Uterus (tissue), 4 donors: ENCODE measurements around the gene CASKIN2. TPM values are rescaled to one million over a fixed set of nuclear protein-coding genes. Genes with fewer than 3 reads are reported as not detected.
A peak's percentile ranks its signal among the peaks of the same experiment; 100 is the strongest.

Experiments
- DNase-seq, 2 donors: peaks; one replicate each; pipeline ENCODE4 v3.0.0-alpha.2; 2019 to 2020
- H3K27ac ChIP-seq, 2 donors: fragments of 200-600 bp; sonication (generic); 1 replicate in 1 of 2; 2 replicates in 1 of 2; pipeline ENCODE4 v1.5.1; 2016 to 2018
- H3K27me3 ChIP-seq, 2 donors: fragments of 200-600 bp; sonication (generic); one replicate each; pipeline ENCODE4 v1.5.1; 2018 to 2019; ENCODE audit warnings: control low read depth in 1 of 2
- H3K36me3 ChIP-seq, 2 donors: fragments of 200-600 bp; sonication (generic); one replicate each; pipeline ENCODE4 v1.5.1; 2019; ENCODE audit warnings: control low read depth in 1 of 2
- H3K4me1 ChIP-seq, 2 donors: fragments of 200-600 bp; sonication (generic); one replicate each; pipeline ENCODE4 v1.5.1; 2018 to 2019; ENCODE audit warnings: control low read depth in 1 of 2
- H3K4me3 ChIP-seq, 2 donors: fragments of 200-600 bp; sonication (generic); 1 replicate in 1 of 2; 2 replicates in 1 of 2; pipeline ENCODE4 v1.5.1; 2018 to 2019; ENCODE audit warnings: mild to moderate bottlenecking in 1 of 2
- H3K9me3 ChIP-seq, 2 donors: fragments of 200-600 bp; sonication (generic); one replicate each; pipeline ENCODE4 v1.5.1; 2019; ENCODE audit warnings: control low read depth in 1 of 2
- CTCF ChIP-seq, 4 experiments: fragments of 200-600 bp in 2 of 4; fragments of 450-650 bp in 2 of 4; sonication (generic) in 2 of 4; IDR thresholded peaks; one replicate each; pipeline ENCODE4 v1.5.1; 2016 to 2019; ENCODE audit warnings: antibody characterized with exemption in 4 of 4, mild to moderate bottlenecking in 2 of 4, moderate library complexity in 1 of 4
- POLR2A ChIP-seq, 2 donors: fragments of 450-650 bp; IDR thresholded peaks; one replicate each; pipeline ENCODE4 v1.6.1; 2016; ENCODE audit warnings: antibody characterized with exemption in 2 of 2, mild to moderate bottlenecking in 1 of 2, moderate library complexity in 1 of 2
- intact Hi-C: fragments of 100-400 bp; cut with DNase I; formaldehyde crosslinking; loops from one replicate; pipeline ENCODE4 v1.15.1; 2023; ENCODE audit warnings: low total_unique reads
- total RNA-seq, 4 donors: library from RNA; depleted of rRNA in 3 of 4; stranded (reverse); fragments of >200 nt in 3 of 4; gene quantifications; one replicate each; pipeline versions ENCODE4 v1.1.0 to v1.2.4, GENCODE V29; 2014 to 2023
- donor health status: DM: yes; HTN: yes; CAD: no.

The CASKIN2 gene
- total RNA-seq, 4 donors from 2014 or later: 7.4 to 122 (median 15.5) TPM

- Histone ChIP-seq H3K27me3 (no peaks in the 10 kb centered on the region), H3K4me3 (no peak overlapping the region), H3K9me3 (no peaks in the 10 kb centered on the region), H3K36me3 (no peaks in the 10 kb centered on the region), H3K27ac (no peak overlapping the region), H3K4me1 (no peaks in the 10 kb centered on the region)
- no peak for DNase-seq
- TF ChIP-seq POLR2A (IDR thresholded peaks at IDR 0.05) (no peak), CTCF (IDR thresholded peaks at IDR 0.05) (no peak)
- intact Hi-C loops: no loop called here
Measured at GRCh38 chr17:75561927-75562603, 46.7 kb upstream of the CASKIN2 start.

GRCh38 chr17:75559958-75560533 is 44.7 kb upstream of the CASKIN2 start:
- no peaks in the 10 kb centered on the region for H3K9me3 ChIP-seq
- DNase-seq: no peak
- H3K27me3 ChIP-seq: no peaks in the 10 kb centered on the region
- H3K27ac ChIP-seq: no peak overlapping the region
- no peaks in the 10 kb centered on the region for H3K36me3 ChIP-seq
- intact Hi-C loops: no loop called here
- no peak overlapping the region for H3K4me3 ChIP-seq
- TF ChIP-seq POLR2A (IDR thresholded peaks at IDR 0.05): no peak
- TF ChIP-seq CTCF (IDR thresholded peaks at IDR 0.05): no peak
- no peaks in the 10 kb centered on the region for H3K4me1 ChIP-seq

- Histone ChIP-seq H3K9me3 (no peaks in the 10 kb centered on the region), H3K27me3 (no peaks in the 10 kb centered on the region), H3K36me3 (no peaks in the 10 kb centered on the region), H3K4me3 (no peak overlapping the region), H3K27ac (no peak overlapping the region), H3K4me1 (no peaks in the 10 kb centered on the region)
- TF ChIP-seq CTCF (IDR thresholded peaks at IDR 0.05) (no peak), POLR2A (IDR thresholded peaks at IDR 0.05) (no peak)
- DNase-seq: no peak
- intact Hi-C loops: no loop called here
Measured at GRCh38 chr17:75558666-75559530, 43.6 kb upstream of the CASKIN2 start.

- H3K27ac ChIP-seq: peak overlapping the region in 1 of 2 donors; percentile 64
- no peak for DNase-seq
Measured at GRCh38 chr17:75557852-75558665, 42.7 kb upstream of the CASKIN2 start.

More at GRCh38 chr17:75557852-75558665, 42.7 kb upstream of the CASKIN2 start:
- no peaks in the 10 kb centered on the region for H3K36me3 ChIP-seq
- H3K4me1 ChIP-seq: no peaks in the 10 kb centered on the region
- TF ChIP-seq POLR2A (IDR thresholded peaks at IDR 0.05) (no peak), CTCF (IDR thresholded peaks at IDR 0.05) (no peak)
- no peak overlapping the region for H3K4me3 ChIP-seq
- H3K27me3 ChIP-seq: no peaks in the 10 kb centered on the region
- no peaks in the 10 kb centered on the region for H3K9me3 ChIP-seq
- intact Hi-C loops: no loop called here
